Endometrial microvascular endothelial cells (primary cell): ENCODE data around the gene SRPK1. TPM values are rescaled to one million over a fixed set of nuclear protein-coding genes. Genes with fewer than 3 reads are reported as not detected.
"Not testable (repeated sequence)": the region's sequence is repeated elsewhere in the genome, so short reads cannot be mapped to it uniquely, and the experiment has no call there.

Experiments used
- in situ Hi-C: cut with HindIII; loops from 2 replicates; pipeline ENCODE4 v1.10.0; 2017; ENCODE audit warnings: low sequenced_read_pairs, low pct_unique_long_range_greater_than_20kb; ENCODE audit errors: inconsistent ontology term
- total RNA-seq: library from RNA; depleted of rRNA; stranded (reverse); fragments of >200 nt; gene quantifications from one replicate; pipeline ENCODE4 v1.2.3, GENCODE V29; 2015; ENCODE audit errors: inconsistent ontology term

Gene SRPK1
- 91.6 TPM for total RNA-seq

- in situ Hi-C loops = no loop called here
These were observed at the start of gene SRPK1 for GRCh38 chr6:35920793-35921732. Gene SRPK1, minus strand, starts transcription at chr6:35921098. Its CDS starts 42 bp downstream, at chr6:35921056.

GRCh38 chr6:35970181-35970580 is 49.3 kb upstream of the SRPK1 start:
- in situ Hi-C loops = no loop called here

- in situ Hi-C loops = no loop called here
These were observed 48.7 kb upstream of the SRPK1 start for GRCh38 chr6:35969646-35970045.

- in situ Hi-C loops = no loop called here
These were observed 47.9 kb upstream of the SRPK1 start for GRCh38 chr6:35968821-35969220.

- in situ Hi-C loops = no loop called here
These were observed 46.3 kb upstream of the SRPK1 start for GRCh38 chr6:35967076-35967774.

- in situ Hi-C loops = no loop called here
These were observed 42.1 kb upstream of the SRPK1 start for GRCh38 chr6:35962779-35963560.

GRCh38 chr6:35960187-35960586 is 39.3 kb upstream of the SRPK1 start:
- in situ Hi-C loops = no loop called here

GRCh38 chr6:35955970-35956369 is 35.1 kb upstream of the SRPK1 start:
- in situ Hi-C loops = no loop called here

GRCh38 chr6:35955521-35955920 is 34.6 kb upstream of the SRPK1 start:
- in situ Hi-C loops = no loop called here

- in situ Hi-C loops = no loop called here
These were observed 34.2 kb upstream of the SRPK1 start for GRCh38 chr6:35955071-35955470.

GRCh38 chr6:35954333-35954732 is 33.4 kb upstream of the SRPK1 start:
- in situ Hi-C loops = no loop called here

- in situ Hi-C loops = no loop called here
These were observed 27.8 kb upstream of the SRPK1 start for GRCh38 chr6:35948725-35949124.

GRCh38 chr6:35945650-35946025 is 24.7 kb upstream of the SRPK1 start:
- in situ Hi-C loops = no loop called here

GRCh38 chr6:35943390-35943789 is 22.5 kb upstream of the SRPK1 start:
- in situ Hi-C loops = no loop called here

- in situ Hi-C loops = no loop called here
These were observed 21.5 kb upstream of the SRPK1 start for GRCh38 chr6:35942355-35942754.

- in situ Hi-C loops = not testable (repeated sequence)
These were observed 20.3 kb upstream of the SRPK1 start for GRCh38 chr6:35941170-35941569.

- in situ Hi-C loops = not testable (repeated sequence)
These were observed 19.1 kb upstream of the SRPK1 start for GRCh38 chr6:35940014-35940413.

- in situ Hi-C loops = not testable (repeated sequence)
These were observed 18.4 kb upstream of the SRPK1 start for GRCh38 chr6:35939259-35939658.

- in situ Hi-C loops = no loop called here
These were observed 15.9 kb upstream of the SRPK1 start for GRCh38 chr6:35936681-35937359.
